Pancreas (tissue), 10 donors: ENCODE measurements around the gene CAMKMT. TPM values are rescaled to one million over a fixed set of nuclear protein-coding genes. Genes with fewer than 3 reads are reported as not detected.

Experiments used
- ATAC-seq, 4 donors: fragments of 200-7000 bp; cut with Tn5 transposase; one replicate each; pipeline versions ENCODE4 v1.8.0 to v1.9.1; 2020; ENCODE audit warnings: mild to moderate bottlenecking in 4 of 4, moderate library complexity in 4 of 4
- DNase-seq, 6 donors: peaks; one replicate each; pipeline ENCODE4 v3.0.0-alpha.2; 2020
- FAIRE-seq: peaks from 2 replicates; lab custom pipeline; 2012; peaks lifted over from hg19 to GRCh38; lab: Jason Lieb, UNC
- H3K27ac ChIP-seq, 4 donors: fragments of 200-600 bp; sonication (generic); 1 replicate in 3 of 4; 2 replicates in 1 of 4; pipeline versions ENCODE4 v1.5.0 to v1.8.0; 2020
- H3K27me3 ChIP-seq, 4 donors: fragments of 200-600 bp; one replicate each; pipeline ENCODE4 v1.8.0; 2021
- H3K36me3 ChIP-seq, 3 donors: fragments of 200-600 bp; sonication (generic) in 1 of 3; one replicate each; pipeline versions ENCODE4 v1.5.0 to v1.8.0; 2020 to 2021
- H3K4me1 ChIP-seq, 3 donors: fragments of 200-600 bp; one replicate each; pipeline ENCODE4 v1.8.0; 2021
- H3K4me3 ChIP-seq, 4 donors: fragments of 200-600 bp; sonication (generic) in 2 of 4; one replicate each; pipeline versions ENCODE4 v1.5.0 to v1.8.0; 2020 to 2021
- H3K9me3 ChIP-seq, 4 donors: fragments of 200-600 bp; one replicate each; pipeline ENCODE4 v1.8.0; 2021
- WGBS, 2 donors: extraction: QIAGEN DNeasy Blood & Tissue Kit; methylation state at CpG; one replicate each; pipeline ENCODE4 v1.1.7; 2013; 5-methylcytosine and 5-hydroxymethylcytosine counted together
- intact Hi-C, 3 donors: fragments of 100-400 bp; cut with DNase I; formaldehyde crosslinking; loops; one replicate each; pipeline versions ENCODE4 v1.11.1 to v1.14.2; 2022
- polyA plus RNA-seq, 2 donors: library from polyadenylated mRNA; stranded (reverse); fragments of 200-250 nt; gene quantifications; one replicate each; pipeline ENCODE4 v1.2.3, GENCODE V29; 2013
- total RNA-seq, 6 donors: library from RNA; stranded (reverse); fragmentation: NEBNext Ultra II Directional in 4 of 6; extraction: Animal tissue kit (Norgen Biotek cat#: 25700) in 4 of 6; gene quantifications; one replicate each; pipeline versions ENCODE4 v1.2.1 to v1.2.4, GENCODE V29; 2021 to 2023
- TF ChIP-seq, protein P1 (sequence below), 4 donors: fragments of 200-600 bp; sonication (generic) in 3 of 4; IDR thresholded peaks; one replicate each; pipeline versions ENCODE4 v1.5.0 to v1.8.0; 2021; ENCODE audit warnings: antibody characterized with exemption in 4 of 4
- donor health status: healthy with polysubstance abuse.
- donor health status: DM: no; HTN: no; CAD: no; lungs with moderate emphysema.
- donor health status: DM: no; HTN: no; CAD: no.
- donor health status: control.
- donor health status: control.
- donor health status: Bipolar disorder and iron deficiency.
- donor health status: DM: yes; HTN: yes; CAD: no.
- donor health status: DM: no; HTN: no; CAD: no.
- donor health status: DM: no; HTN: no; CAD: no.
- donor health status: DM: yes; HTN: yes; CAD: no.

The CAMKMT gene
- total and polyA plus RNA-seq, 8 donors = 4.6 to 11.9 (median 8.3) TPM

DNA sequence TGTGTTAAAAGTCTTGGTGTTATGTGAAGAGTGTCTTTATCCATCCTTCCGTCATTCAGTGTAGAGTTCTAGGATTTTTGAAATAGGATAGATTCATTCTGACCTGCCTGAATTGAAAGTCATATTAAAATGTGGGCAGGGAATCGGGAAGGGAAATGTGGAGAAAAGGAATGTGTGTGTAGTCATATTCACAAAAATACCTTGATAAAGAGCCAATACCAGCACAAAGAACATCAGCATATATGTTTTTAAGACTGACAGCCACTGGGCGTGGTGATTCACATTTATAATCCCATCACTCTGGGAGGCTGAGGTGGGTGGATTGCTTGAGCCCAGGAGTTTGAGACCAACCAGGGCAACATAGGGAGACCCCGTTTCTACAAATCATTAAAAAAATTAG, 188.1 kb downstream of the CAMKMT start:
- FAIRE-seq = no peak
- TF ChIP-seq, protein P1, sequence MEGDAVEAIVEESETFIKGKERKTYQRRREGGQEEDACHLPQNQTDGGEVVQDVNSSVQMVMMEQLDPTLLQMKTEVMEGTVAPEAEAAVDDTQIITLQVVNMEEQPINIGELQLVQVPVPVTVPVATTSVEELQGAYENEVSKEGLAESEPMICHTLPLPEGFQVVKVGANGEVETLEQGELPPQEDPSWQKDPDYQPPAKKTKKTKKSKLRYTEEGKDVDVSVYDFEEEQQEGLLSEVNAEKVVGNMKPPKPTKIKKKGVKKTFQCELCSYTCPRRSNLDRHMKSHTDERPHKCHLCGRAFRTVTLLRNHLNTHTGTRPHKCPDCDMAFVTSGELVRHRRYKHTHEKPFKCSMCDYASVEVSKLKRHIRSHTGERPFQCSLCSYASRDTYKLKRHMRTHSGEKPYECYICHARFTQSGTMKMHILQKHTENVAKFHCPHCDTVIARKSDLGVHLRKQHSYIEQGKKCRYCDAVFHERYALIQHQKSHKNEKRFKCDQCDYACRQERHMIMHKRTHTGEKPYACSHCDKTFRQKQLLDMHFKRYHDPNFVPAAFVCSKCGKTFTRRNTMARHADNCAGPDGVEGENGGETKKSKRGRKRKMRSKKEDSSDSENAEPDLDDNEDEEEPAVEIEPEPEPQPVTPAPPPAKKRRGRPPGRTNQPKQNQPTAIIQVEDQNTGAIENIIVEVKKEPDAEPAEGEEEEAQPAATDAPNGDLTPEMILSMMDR (IDR thresholded peaks at IDR 0.05) = no peak
- WGBS, 2 donors = 95 to 99% methylated on average over 4 of the region's 4 CpGs

DNA sequence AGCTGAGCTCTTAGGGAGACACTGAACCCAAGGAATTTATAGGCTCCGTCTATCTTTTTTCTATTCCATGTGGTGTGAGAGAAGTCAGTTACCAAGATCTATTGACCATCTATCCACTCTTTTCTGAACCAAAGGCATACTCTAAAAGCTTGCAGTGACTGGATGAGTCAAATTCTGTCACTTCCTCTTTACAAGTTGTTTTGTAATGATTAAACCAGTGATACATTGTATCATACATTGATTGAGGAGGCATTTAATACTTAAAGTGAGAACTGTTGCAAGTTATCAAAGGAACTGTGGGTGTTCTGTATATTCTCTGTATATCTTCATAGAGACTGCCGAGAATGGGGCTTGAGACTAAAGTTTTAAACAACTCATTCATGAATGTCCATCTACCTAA, 188.8 kb downstream of the CAMKMT start:
- no peak for ATAC-seq

More for the DNA sequence above, 188.1 kb downstream of the CAMKMT start:
- H3K4me1 ChIP-seq = peaks cover 0 to 2% (median 0%) of the 10 kb centered on the region in 3 donors
- intact Hi-C loops = no loop called here
- DNase-seq (no peak), ATAC-seq (no peak)
- H3K27me3 ChIP-seq = no peaks in the 10 kb centered on the region
- H3K4me3 ChIP-seq = no peak overlapping the region
- no peaks in the 10 kb centered on the region for H3K36me3 ChIP-seq
- no peak overlapping the region for H3K27ac ChIP-seq
- H3K9me3 ChIP-seq = no peaks in the 10 kb centered on the region

DNA sequence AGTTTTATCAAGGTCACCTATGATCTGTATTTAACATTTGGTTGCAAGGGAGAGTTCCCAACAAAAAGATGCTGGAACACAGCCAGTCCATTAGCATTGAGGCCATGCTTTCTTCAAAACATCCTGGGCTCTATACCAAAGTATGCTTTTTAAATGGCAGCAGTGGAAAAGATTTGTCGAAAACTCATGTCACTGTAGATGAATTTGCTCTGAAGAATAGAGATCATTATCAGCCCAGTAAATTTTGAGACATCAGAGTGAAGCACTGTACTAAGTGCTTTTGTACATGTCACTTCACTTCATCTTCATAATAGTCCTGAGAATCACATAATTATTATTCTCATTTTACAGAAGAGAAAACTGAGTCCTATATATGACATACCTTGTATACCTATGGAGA, 189.8 kb downstream of the CAMKMT start:
- no peak overlapping the region for H3K4me3 ChIP-seq
- H3K9me3 ChIP-seq = no peaks in the 10 kb centered on the region
- 96% methylated on average over 1 of the region's 1 CpG for WGBS, 2 donors
- H3K4me1 ChIP-seq = no peaks in the 10 kb centered on the region
- no peak for FAIRE-seq
- no peak for ATAC-seq
- intact Hi-C loops = no loop called here
- no peaks in the 10 kb centered on the region for H3K36me3 ChIP-seq
- TF ChIP-seq, protein P1 (IDR thresholded peaks at IDR 0.05) = no peak
- DNase-seq = no peak
- no peaks in the 10 kb centered on the region for H3K27me3 ChIP-seq
- no peak overlapping the region for H3K27ac ChIP-seq

More for the DNA sequence above, 188.8 kb downstream of the CAMKMT start:
- Histone ChIP-seq H3K4me1 (no peaks in the 10 kb centered on the region), H3K4me3 (no peak overlapping the region), H3K27me3 (no peaks in the 10 kb centered on the region), H3K9me3 (no peaks in the 10 kb centered on the region), H3K27ac (no peak overlapping the region), H3K36me3 (no peaks in the 10 kb centered on the region)
- DNase-seq = no peak
- intact Hi-C loops = no loop called here
- WGBS, 2 donors = 97 to 98% methylated on average over 2 of the region's 2 CpGs
- TF ChIP-seq, protein P1 (IDR thresholded peaks at IDR 0.05) = no peak
- no peak for FAIRE-seq

DNA sequence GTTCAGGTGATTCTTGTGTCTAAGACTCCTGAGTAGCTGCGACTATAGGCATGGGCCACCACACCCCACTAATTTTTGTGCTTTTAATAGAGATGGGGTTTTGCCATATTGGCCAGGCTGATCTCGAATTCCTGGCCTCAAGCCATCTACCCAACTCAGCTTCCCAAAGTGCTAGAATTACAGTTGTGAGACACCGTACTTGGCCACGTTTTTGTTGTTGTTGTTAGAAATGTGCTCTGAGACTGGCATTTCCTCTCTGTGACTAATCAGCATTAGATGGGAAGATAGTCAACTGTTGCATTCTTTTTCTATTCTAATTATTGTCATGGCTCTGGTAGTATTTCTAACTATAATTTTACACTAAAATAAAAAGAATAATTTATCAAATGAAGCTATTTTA, 191.7 kb downstream of the CAMKMT start:
- Histone ChIP-seq H3K27me3 (no peaks in the 10 kb centered on the region), H3K4me3 (no peak overlapping the region), H3K36me3 (no peaks in the 10 kb centered on the region), H3K9me3 (no peaks in the 10 kb centered on the region), H3K4me1 (no peaks in the 10 kb centered on the region), H3K27ac (no peak overlapping the region)
- TF ChIP-seq, protein P1 (IDR thresholded peaks at IDR 0.05) = no peak
- intact Hi-C loops = no loop called here
- 87 to 89% methylated on average over 4 of the region's 4 CpGs for WGBS, 2 donors
- FAIRE-seq (no peak), DNase-seq (no peak), ATAC-seq (no peak)

DNA sequence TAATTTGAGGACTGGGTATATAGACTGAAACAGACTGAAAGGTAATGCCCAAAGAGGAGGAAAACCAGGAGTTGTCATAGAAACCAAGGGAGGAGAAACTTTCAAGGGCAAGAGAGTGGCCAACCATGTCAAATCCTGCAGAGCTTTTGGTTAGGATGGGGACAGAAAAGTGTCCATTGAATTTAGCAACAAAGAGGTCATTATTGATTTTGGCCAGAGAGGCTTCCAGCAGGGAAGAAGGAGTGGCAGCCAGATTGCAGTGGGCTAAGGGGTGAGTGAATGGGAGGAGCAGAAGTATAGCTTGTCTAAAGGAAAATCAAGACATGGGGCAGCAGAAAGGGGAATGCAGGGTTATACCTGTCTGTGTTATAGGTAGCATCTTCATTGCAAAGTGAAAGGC, 194.0 kb downstream of the CAMKMT start:
- no peaks in the 10 kb centered on the region for H3K27me3 ChIP-seq
- no peaks in the 10 kb centered on the region for H3K4me1 ChIP-seq
- H3K27ac ChIP-seq = no peak overlapping the region
- TF ChIP-seq, protein P1 (IDR thresholded peaks at IDR 0.05) = no peak
- ATAC-seq (no peak), DNase-seq (no peak), FAIRE-seq (no peak)
- no peaks in the 10 kb centered on the region for H3K36me3 ChIP-seq
- H3K4me3 ChIP-seq = no peak overlapping the region
- no peaks in the 10 kb centered on the region for H3K9me3 ChIP-seq
- intact Hi-C loops = no loop called here
